CD4-positive, alpha-beta T cell treated with Interleukin-10 for 1 hour (primary cell): ENCODE measurements around the gene VPS18.

Source experiments
- DNase-seq: peaks from one replicate; pipeline ENCODE4 v3.0.0-alpha.2; 2020

The VPS18 gene

GRCh38 chr15:40937762-40938535 lies 43.7 kb downstream of the VPS18 start:
- DNase-seq, result peak; percentile 32

- DNase-seq, result no peak
Observed at GRCh38 chr15:40938536-40938870, 44.3 kb downstream of the VPS18 start.

- no peak for DNase-seq
Observed at GRCh38 chr15:40940296-40940801, 46.1 kb downstream of the VPS18 start.

GRCh38 chr15:40941068-40941527 lies 46.8 kb downstream of the VPS18 start:
- no peak for DNase-seq

- DNase-seq, result peak; percentile 79
Observed at GRCh38 chr15:40941528-40942336, 47.5 kb downstream of the VPS18 start.

GRCh38 chr15:40942337-40942854 lies 48.1 kb downstream of the VPS18 start:
- DNase-seq, result no peak

- DNase-seq, result no peak
Observed at GRCh38 chr15:40942878-40943277, 48.6 kb downstream of the VPS18 start.

GRCh38 chr15:40943764-40944365 lies 49.6 kb downstream of the VPS18 start:
- no peak for DNase-seq

GRCh38 chr15:40944510-40945296 lies 50.5 kb downstream of the VPS18 start:
- DNase-seq, result no peak

- DNase-seq, result no peak
Observed at GRCh38 chr15:40948706-40949473, 54.6 kb downstream of the VPS18 start.

GRCh38 chr15:40949756-40950207 lies 55.5 kb downstream of the VPS18 start:
- DNase-seq, result no peak

GRCh38 chr15:40951764-40952163 lies 57.5 kb downstream of the VPS18 start:
- no peak for DNase-seq

- no peak for DNase-seq
Observed at GRCh38 chr15:40952301-40952900, 58.2 kb downstream of the VPS18 start.

GRCh38 chr15:40952901-40953712 lies 58.9 kb downstream of the VPS18 start, which contains the start of gene CHAC1:
Gene CHAC1 (plus strand): TSS chr15:40953471. CDS start chr15:40953584, 113 bp downstream.
- peak; percentile 97 for DNase-seq
